GM19395 (cell line): ENCODE results near the gene NDUFV3.
"Not testable (repeated sequence)": the region's sequence is repeated elsewhere in the genome, so short reads cannot be mapped to it uniquely, and the experiment has no call there.

Source experiments
- ATAC-seq: cut with Tn5 transposase; IDR thresholded peaks from one replicate; pipeline ENCODE4 v1.9.1; 2021; ENCODE audit warnings: mild to moderate bottlenecking, moderate library complexity; ENCODE audit not compliant: unreplicated experiment

Gene NDUFV3

DNA sequence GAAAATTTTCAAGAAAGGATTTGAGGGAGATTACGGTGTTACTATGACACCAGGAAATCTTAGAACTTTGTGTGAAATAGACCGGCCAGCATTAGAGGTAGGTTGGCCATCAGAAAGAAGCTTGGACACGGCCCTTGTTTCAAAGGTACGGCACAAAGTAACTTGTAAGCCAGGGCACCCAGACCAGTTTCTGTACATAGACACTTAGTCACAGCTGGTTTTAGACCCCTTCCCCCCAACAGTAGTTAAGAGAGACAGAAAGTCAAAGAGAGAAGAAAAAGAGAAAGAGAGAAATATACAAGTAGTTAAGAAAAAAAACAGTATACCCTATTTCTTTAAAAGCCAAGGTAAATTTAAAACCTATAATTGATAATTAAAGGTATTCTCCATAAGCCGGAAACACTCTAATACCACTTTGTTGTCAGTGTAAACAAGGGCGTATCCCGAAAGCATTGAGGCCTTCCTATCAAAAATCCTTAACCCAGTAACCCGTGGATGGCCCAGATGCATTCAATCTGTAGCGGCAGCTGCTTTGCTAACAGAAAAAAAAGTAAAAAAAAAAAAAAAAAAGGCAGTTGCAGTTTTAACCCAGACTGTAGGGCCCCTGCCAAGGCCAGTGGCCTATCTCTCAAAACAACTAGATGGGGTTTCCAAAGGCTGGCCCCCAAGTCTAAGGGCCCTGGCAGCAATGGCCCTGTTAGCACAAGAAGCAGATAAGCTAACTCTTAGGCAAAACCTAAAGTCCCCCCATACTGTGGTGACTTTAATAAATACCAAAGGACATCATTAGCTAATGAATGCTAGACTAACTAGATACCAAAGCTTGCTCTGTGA lies 40.2 kb downstream of the NDUFV3 start:
- not testable (repeated sequence) for ATAC-seq

- not testable (repeated sequence) for ATAC-seq
Measured at GRCh38 chr21:42933973-42934372, 40.9 kb downstream of the NDUFV3 start.

DNA sequence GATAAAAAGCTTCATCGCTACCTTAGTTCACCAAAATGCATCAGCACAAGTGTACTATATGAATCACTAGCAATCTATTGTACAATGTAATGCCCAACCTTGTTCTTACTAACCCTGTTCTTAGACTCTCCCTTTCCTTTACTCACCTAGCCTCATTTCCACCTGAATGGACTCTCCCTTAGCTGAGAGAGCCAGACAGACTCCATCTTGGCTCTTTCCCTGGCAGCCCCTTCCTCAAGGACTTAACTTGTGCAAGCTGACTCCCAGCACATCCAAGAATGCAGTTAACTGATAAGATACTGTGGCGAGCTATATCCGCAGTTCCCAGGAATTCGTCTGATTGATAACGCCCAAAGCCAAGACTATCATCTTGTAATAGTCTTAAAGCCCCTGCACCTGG lies 43.3 kb downstream of the NDUFV3 start:
- ATAC-seq = not testable (repeated sequence)

DNA sequence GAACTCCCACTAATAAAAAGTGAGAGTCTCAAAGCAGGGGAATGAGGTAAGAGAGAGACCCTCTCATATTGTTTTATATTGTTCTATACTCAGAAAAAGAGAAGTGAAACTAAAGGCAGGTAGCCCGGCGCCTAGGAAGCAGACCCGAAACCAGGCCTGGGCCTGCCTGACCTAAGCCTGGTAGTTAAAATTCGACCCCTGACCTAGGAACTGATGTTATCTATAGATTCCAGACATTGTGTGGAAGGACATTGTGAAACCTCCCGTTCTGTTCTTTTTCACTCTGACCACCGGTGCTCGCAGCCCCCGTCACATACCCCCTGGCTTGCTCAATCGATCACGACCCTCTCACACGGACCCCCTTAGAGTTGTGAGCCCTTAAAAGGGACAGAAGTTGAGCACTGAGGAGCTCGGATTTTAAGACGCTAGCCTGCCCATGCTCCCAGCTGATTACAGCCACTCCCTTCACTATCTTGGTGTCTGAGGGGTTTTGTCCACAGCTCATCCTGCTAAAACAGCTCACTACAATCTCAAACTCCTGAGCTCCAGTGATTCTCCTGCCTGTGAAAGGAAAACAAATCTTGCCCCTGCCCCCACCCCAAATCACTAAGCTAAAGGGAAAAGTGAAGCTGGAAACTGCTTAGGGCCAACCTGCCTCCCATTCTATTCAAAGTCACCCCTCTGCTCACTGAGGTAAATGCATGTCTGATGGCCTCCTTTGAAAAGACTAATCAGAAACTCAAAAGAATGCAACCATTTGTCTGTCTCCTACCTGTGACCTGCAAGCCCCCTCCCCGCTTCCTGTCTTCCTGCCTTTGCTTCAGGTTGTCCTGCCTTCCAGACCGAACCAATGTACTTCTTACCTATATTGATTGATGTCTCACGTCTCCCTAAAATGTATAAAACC lies 44.2 kb downstream of the NDUFV3 start:
- not testable (repeated sequence) for ATAC-seq

- no peak for ATAC-seq
Measured at GRCh38 chr21:42937960-42938605, 45.0 kb downstream of the NDUFV3 start.

DNA sequence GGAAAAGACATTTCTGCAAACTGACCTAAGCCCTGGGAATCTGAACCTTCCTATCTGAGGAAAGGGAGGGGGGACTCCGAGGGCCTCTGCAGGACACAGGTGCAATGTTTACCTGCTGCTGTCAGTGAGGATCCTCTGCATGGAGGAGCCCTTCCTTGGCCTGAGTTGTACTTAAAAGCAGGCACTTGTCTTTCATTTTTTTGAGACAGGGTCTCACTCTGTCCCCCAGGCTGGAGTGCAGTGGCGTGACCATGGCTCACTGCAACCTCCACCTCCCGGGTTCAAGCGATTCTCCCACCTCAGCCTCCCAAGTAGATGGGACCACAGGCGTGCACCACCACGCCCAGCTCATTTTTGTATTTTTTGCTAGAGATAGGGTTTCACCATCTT lies 45.5 kb downstream of the NDUFV3 start:
- ATAC-seq = not testable (repeated sequence)

DNA sequence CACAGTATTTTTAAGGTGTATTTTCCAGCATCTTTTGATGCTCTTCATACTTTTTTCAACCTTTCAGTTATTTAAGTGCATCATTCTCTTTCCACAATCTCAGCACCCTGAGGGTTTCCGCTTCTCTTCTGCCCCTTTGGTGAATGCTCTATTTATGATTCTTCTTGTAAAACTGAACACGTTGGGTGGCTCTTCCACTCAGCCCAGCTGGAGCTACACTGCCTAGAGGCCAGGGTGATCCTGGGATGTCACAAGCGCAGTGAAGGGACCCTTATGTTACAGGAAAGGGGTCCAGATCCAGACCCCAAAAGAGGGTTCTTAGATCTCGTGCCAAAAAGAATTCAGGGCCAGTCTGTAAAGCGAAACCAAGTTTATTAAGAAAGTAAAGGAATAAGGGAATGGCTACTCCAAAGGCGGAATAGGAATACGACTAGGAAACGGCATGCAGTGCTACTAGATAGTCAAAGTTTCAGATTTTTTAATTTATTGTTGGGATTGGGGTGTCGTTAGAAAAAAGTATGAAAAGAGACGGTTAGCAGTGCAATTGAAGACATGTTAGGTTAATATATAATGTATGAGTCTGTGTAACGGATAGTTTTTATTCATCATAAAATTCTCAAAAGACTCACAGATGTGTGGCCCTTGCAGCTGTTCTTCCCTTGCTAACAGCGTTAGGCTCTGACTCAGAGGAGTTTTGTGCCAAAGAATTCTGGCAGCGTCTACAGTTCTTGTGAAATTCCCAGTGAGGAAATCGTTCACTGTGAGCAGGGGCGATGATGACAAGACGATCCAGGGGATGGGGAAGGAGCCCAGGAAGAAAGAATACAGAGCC lies 46.7 kb downstream of the NDUFV3 start:
- no peak for ATAC-seq

- ATAC-seq = no peak
Measured at GRCh38 chr21:42941696-42942085, 48.6 kb downstream of the NDUFV3 start.

GRCh38 chr21:42942244-42942643 lies 49.1 kb downstream of the NDUFV3 start:
- no peak for ATAC-seq

GRCh38 chr21:42949094-42949755 lies 56.1 kb downstream of the NDUFV3 start:
- not testable (repeated sequence) for ATAC-seq

GRCh38 chr21:42951193-42951592 lies 58.1 kb downstream of the NDUFV3 start:
- ATAC-seq = not testable (repeated sequence)

- ATAC-seq = no peak
Measured at GRCh38 chr21:42956824-42957630, 63.9 kb downstream of the NDUFV3 start.

GRCh38 chr21:42958122-42958521 lies 65.0 kb downstream of the NDUFV3 start:
- ATAC-seq = not testable (repeated sequence)

- ATAC-seq = no peak
Measured at GRCh38 chr21:42959728-42960127, 66.6 kb downstream of the NDUFV3 start.

- ATAC-seq = no peak
Measured at GRCh38 chr21:42962380-42963007, 69.4 kb downstream of the NDUFV3 start.
